ENCODE results near the gene MRPL45.

The MRPL45 gene

GRCh38 chr17:38349097-38349730, 52.2 kb downstream of the MRPL45 start:
- peak; percentile 87 for DNase-seq

DNA sequence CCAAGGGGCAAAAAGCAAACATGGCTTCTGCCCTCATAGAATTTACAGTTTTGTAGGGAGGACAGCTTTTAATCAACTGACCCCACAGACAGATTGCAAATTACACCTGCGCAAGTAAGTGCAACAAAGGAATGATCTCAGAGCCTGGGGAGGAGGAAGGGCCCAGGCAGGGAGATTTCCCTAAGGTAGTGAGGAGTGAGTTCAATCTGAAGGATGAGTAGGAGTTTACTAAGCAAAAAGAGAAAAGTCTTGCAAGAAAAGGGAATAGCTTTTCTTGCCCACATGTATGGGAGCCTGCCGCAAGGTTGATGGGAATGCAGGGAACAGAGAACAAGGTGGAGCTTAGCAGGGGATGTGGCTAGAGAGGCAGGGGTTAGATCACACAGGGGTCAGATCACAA, 53.1 kb downstream of the MRPL45 start:
- DNase-seq, result no peak

DNA sequence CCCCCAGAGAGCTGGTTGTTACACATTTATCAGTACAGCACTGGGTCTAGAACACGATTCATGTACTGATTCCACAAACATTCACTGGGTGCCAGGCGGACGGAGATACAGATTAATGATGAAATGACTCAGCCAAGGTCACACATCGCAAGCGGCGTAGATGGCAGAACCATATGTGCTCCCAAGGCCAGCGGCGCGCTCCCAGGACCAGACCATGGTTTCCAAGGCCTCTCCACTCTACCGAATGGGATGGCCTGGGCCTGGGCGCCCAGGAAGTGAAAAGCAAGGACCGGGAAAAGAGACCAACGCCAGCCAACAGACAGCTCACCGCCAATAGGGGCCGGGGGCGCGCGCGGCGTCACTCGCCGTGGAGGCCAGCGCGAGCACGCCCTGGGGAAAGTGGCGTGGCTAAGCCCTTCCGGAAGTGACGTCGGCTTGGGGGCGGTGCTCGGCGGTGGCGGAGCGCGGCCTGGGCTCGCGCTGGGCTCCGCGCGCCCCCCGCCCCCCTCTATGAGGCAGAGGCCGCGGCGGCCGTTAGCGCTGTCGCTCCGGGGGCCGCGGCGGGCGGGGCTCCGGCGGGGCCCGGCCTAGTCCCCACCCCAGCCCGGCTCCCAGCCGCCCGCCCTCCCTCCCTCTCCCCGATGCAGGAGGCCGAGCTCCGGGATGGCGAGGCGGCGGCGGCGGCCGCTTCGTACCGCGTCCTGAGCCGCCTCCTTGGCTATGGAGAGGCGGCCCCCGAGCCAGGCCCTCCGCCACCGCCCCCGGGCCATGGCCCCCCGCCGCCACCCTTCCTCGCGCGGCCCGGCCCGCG, 54.6 kb downstream of the MRPL45 start, which contains the start of gene SOCS7:
SOCS7 (plus strand) TSS at position 433 of the 811 bp plus-strand sequence; CDS start at position 642, 209 bp downstream.
- DNase-seq, result peak; percentile 96

GRCh38 chr17:38352245-38353085, 55.5 kb downstream of the MRPL45 start:
- DNase-seq, result peak; percentile 20

GRCh38 chr17:38353086-38353604, 56.2 kb downstream of the MRPL45 start:
- DNase-seq, result no peak

DNA sequence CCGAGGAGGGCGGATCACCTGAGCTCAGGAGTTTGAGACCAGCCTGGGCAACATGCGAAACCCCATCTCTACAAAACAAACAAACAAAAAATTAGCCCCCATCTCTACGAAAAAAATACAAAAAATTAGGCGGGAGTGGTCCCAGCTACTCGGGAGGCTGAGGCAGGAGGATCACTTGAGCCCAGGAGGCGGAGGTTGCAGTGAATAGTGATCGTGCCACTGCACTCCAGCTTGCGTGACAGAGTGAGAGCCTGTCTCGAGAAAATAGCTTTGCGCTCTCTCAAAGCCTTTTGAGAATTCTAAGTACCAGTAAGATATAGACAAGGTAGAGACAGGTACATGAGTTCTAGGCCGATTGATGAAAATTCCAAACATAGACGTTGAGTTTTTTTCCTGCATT, 56.7 kb downstream of the MRPL45 start:
- no peak for DNase-seq

DNA sequence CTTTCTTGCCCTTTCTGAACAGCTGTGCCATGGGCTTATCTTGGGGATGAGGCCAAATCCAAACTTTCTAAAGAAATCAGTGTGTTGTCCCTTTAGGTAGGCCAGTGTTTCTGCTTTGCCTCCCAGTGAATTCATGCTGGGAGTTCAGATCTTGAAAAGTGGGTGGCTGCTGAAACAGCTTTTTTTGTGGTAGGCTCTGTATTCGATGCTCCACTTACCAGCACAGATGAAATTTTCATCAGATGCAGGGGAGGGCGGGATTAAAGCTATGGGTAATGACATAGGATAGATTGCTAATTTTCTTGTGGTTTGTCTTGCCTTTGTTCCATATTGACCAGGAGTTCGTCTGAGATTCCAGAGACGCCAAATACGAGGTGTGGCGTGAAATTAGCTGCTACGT, 57.5 kb downstream of the MRPL45 start:
- DNase-seq, result no peak

- DNase-seq, result no peak
Observed at GRCh38 chr17:38355251-38355650, 58.3 kb downstream of the MRPL45 start.

DNA sequence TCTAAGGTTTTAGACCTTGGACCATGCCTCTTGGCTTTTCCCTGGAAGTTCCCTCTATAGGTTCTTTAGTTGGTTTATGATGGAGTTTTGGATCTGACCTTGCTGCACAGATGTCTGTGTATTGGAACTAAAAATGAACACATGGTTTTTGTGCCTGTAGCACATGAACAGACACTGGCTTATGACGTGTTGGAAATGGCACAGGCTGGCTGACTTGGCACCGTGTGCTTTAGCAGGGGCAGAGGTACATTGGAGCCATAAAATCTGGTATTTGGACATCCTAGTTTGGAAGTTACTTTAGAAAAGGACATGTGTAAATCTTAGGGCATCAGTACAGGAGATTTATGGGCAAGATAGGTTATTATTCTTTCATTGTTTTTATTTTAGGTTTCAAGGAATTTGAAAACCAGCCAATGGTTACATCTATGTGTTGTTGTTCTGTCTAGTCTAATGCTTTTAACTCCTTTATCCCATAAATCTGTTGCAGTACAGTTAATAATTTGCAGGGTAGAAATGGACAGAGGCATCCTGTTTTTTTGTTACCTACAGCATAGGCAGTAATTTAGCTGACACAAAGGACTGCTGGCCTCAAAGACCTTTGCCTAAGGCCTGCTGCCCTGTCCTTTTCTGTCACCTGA, 60.6 kb downstream of the MRPL45 start:
- DNase-seq, result no peak

GRCh38 chr17:38358586-38359513, 61.9 kb downstream of the MRPL45 start:
- no peak for DNase-seq

DNA sequence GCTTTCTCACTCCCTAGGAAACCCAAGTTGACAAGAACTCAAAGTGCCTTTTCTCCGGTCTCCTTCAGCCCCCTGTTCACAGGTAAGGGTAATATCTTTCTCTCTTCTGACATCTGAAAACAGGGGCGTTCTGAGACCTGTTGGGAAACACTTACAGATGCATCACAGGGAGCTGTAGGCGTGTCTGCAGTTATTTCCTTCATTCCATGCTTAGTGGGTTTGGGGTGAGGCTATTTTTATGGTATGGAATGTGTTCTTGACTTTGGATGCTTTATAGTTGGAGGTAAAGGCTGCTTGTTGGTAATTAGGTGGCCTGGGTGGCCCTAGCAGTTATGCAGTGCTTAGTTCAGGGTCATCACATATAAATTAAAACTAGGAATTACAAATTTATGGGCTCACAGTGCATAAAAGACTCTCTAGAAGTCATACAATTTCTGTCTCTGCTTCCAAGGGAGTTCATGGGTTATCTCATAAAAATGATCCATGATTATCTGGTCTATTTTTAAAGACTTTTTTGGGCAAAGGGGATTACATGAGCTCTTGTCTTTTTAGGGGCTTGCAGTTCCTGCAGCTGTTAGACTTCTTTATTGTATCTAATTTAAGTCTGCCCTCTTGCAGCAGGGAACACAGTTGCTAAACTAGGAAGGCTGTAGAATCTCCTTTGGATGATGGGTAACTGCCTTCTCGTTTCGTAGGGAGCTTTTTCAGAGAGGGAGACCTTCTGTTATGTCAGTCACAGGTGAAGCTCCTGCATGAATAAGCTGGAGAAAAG, 64.9 kb downstream of the MRPL45 start:
- DNase-seq, result no peak

- DNase-seq, result no peak
Observed at GRCh38 chr17:38363016-38363415, 66.0 kb downstream of the MRPL45 start.

- no peak for DNase-seq
Observed at GRCh38 chr17:38364741-38365140, 67.8 kb downstream of the MRPL45 start.

GRCh38 chr17:38369124-38369886, 72.3 kb downstream of the MRPL45 start:
- no peak for DNase-seq
